Subcutaneous adipose tissue (tissue), 4 donors: ENCODE data around the gene ZNF611. TPM values are rescaled to one million over a fixed set of nuclear protein-coding genes. Genes with fewer than 3 reads are reported as not detected.

Source experiments
- total RNA-seq, 4 donors: library from RNA; depleted of rRNA; stranded (reverse); fragments of >200 nt; gene quantifications; one replicate each; pipeline ENCODE4 v1.1.0, GENCODE V29; 2016
- TF ChIP-seq, protein P1 (sequence below): fragments of 450-650 bp; IDR thresholded peaks from one replicate; pipeline ENCODE4 v1.5.1; 2016; ENCODE audit warnings: low read depth, mild to moderate bottlenecking, control low read depth, antibody characterized with exemption, moderate library complexity

Gene ZNF611
- 10 to 100 TPM; 13.9 to 21.7 (median 16.9) TPM for total RNA-seq

DNA sequence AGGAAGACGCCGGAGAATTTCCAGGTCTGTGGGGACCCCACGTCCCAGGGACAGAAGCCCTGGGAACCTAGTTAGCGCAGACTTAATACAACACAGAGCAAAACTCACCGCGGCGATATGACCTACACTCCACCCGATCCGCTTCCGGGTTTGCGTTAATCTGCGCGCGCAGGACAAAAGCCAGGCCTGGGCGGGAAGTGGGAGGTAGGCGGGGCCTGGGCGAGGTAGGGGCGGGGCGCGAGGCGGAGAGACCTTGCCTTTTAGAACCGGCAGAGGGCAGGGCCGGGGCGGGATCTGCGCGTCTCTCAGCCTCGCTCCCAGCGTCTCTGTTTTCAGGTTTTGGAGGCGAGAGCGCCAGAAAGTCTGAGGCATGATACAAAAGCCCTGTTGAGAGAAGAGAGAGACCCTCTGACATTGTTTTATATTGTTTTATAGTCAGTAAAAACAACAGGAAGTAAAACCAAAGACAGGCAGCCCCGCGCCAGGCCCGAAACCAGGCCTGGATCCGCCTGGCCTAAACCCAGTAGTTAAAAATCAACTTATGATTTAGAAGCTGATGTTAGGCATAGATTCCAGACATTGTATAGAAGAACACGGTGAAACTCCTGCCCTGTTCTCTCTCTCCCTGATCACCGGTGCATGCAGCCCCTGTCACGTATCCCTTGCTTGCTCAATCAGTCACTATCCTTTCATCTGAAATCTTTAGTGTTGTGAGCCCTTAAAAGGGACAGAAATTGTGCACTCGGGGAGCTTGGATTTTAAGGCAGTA lies at the start of gene ZNF611:
ZNF611 (minus strand) TSS at position 152 of the 769 bp plus-strand sequence. CDS start 19,150 bp downstream, outside the sequence.
- TF ChIP-seq, protein P1, sequence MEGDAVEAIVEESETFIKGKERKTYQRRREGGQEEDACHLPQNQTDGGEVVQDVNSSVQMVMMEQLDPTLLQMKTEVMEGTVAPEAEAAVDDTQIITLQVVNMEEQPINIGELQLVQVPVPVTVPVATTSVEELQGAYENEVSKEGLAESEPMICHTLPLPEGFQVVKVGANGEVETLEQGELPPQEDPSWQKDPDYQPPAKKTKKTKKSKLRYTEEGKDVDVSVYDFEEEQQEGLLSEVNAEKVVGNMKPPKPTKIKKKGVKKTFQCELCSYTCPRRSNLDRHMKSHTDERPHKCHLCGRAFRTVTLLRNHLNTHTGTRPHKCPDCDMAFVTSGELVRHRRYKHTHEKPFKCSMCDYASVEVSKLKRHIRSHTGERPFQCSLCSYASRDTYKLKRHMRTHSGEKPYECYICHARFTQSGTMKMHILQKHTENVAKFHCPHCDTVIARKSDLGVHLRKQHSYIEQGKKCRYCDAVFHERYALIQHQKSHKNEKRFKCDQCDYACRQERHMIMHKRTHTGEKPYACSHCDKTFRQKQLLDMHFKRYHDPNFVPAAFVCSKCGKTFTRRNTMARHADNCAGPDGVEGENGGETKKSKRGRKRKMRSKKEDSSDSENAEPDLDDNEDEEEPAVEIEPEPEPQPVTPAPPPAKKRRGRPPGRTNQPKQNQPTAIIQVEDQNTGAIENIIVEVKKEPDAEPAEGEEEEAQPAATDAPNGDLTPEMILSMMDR: no peak

DNA sequence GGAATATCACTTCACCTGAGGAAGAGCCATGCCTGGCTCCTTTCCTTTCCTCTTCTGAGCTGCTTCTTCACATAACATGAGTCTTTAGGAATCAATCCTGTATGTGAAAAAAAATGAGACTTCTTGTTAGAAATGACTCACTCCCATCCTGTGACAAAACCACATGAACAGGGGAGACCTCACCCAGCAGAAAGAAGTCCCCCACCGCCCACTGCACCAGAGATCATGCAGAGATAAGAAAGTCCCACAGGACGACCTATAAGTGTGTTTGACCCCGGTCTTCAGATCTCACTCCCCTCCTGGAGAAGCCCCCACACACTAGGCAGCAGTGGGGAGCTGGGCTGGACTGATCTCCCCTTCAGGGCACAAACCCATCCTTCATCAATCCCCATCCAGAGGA lies 44.0 kb upstream of the ZNF611 start:
- TF ChIP-seq, protein P1: no peak

DNA sequence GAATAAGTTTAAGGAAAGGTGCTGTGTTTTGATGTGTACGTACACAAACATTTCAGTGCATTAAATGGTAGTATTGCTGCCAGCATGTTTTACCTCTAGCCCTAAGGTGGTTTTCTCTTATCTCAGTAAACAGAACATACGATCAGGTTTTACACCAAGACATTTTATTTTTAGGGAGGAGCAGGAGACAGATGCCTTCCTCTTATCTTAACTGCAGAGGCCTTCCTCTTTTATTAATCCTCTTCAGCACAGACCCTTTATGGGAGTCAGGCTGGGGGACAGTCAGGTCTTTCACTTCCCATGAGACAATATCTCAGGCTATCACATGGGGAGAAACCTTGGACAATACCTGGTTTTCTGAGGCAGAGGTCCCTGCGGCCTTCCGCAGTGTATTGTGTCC lies 14.9 kb upstream of the ZNF611 start:
- TF ChIP-seq, protein P1: no peak

DNA sequence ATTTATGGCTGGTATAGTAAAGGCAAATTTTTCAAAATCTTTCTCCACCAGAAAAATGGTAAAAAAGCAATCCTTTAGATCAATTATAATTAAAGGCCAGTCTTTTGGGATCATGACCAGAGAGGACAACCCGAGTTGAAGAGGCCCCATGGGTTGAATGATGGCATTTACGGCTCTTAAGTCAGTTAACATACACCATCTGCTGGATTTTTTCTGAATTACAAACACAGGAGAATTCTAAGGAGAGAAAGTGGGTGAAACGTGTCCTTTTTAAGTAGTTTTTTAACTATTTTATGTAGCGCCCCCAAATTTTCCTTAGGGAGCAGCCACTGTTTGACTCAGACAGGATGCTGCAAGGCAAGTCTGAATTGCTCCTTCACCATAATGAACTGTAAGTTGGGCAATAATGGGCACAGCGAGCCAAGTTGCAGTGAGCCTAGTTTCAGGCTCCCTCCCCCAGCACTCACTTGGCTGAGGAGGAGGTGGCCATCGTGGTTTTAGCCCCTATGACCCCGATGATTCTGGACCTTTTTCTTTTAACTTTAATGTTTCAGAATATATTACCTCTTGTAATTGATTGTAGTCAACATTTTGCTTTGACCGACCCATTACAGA lies 13.6 kb upstream of the ZNF611 start:
- TF ChIP-seq, protein P1: no peak

DNA sequence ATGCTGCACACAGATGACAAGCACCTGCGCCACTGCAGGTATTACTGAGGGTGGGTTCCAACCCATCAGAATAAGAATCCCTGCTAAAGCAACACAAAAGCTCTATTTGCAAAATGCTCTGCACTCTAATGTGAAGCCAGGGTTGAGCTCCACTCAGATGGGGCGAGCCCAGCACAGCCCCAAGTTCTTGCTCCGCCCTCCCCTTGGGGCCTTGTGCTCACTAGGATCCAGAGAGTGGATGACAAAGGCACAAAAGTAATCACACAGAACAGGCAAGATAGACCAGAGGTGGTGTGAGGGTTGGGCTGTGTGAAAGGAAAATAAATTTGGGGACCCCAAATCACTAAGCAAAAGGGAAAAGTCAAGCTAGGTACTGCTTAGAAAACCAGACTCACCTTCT lies 8.2 kb upstream of the ZNF611 start:
- TF ChIP-seq, protein P1: no peak

DNA sequence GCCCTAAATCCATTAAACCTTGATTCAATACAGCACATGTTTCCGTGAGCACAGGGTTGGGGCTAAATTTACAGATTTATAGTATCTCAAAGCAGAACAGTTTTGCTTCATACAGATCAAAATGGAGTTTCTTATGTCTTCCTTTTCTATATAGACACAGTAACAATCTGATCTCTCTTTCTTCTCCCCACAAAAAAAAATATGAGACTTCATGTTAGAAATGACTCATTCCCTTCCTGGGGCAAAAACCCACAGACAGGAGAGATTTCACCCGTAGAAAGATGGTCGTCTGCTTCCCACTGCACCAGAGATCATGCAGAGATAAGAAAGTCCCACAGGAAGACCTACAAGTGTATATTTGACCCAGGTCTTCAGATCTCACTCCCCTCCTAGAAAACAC lies 7.7 kb upstream of the ZNF611 start:
- TF ChIP-seq, protein P1: no peak

DNA sequence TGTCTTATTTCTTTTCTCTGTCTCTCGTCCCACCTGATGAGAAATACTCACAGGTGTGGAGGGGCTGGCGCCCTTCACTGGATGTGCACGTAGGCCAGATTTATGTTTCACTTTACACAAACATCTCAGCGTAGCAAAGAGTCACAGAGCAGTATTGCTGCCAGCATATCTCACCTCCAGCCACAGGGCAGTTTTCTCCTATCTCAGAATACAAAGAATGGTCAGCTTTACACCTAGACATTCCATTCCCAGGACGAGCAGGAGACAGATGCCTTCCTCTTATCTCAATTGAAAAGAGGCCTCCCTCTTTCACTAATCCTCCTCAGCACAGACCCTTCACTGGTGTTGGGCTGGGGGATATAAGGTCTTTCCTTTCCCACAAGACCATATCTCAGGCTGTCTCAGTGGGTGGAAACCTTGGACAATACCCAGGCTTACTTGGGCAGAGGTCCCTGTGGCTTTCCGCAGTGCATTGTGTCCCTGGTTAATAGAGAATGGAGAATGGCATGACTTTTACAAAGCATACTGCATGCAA lies 7.2 kb upstream of the ZNF611 start:
- TF ChIP-seq, protein P1: no peak
